ENCODE results near the gene LRFN3. TPM values are rescaled to one million over a fixed set of nuclear protein-coding genes. Genes with fewer than 3 reads are reported as not detected.

LRFN3 gene
- total RNA-seq, 1 experiment from 2014 or later, result 20.6 TPM

GRCh38 chr19:35931161-35931873 lies 4.9 kb upstream of the LRFN3 start (continued):
- TF ChIP-seq FOXP4 (CRISPR knock-in tag; IDR thresholded peaks at IDR 0.05), result no peak
- TF ChIP-seq ETV6 (CRISPR knock-in tag; IDR thresholded peaks at IDR 0.05), result no peak; the same call in 1 of the 2 replicates
- TF ChIP-seq SP1 (CRISPR knock-in tag; conservative IDR thresholded peaks at IDR 0.05), result peak; percentile 96
- no peak for TF ChIP-seq GRHL2 (CRISPR knock-in tag; IDR thresholded peaks at IDR 0.05; ENCODE audit: insufficient replicate concordance, severe bottlenecking)
- no peak for TF ChIP-seq ZNF317 (CRISPR knock-in tag; IDR thresholded peaks at IDR 0.05; ENCODE audit: borderline replicate concordance, low read depth)
- TF ChIP-seq PREB (CRISPR knock-in tag; IDR thresholded peaks at IDR 0.05; ENCODE audit: borderline replicate concordance), result no peak
- no peak for TF ChIP-seq ATF3 (CRISPR knock-in tag; conservative IDR thresholded peaks at IDR 0.05)
- peak; percentile 47 for TF ChIP-seq CTCF (IDR thresholded peaks at IDR 0.05)
- no peak for TF ChIP-seq OVOL2 (CRISPR knock-in tag; IDR thresholded peaks at IDR 0.05; ENCODE audit: borderline replicate concordance)
- TF ChIP-seq NFYB (CRISPR knock-in tag; conservative IDR thresholded peaks at IDR 0.05; ENCODE audit: low read depth), result no peak
- TF ChIP-seq AFF4 (CRISPR knock-in tag; IDR thresholded peaks at IDR 0.05; ENCODE audit: borderline replicate concordance), result no peak; the same call in 1 of the 2 replicates
- TF ChIP-seq USF2 (CRISPR knock-in tag; IDR thresholded peaks at IDR 0.05), result peak; percentile 88
- no peak for TF ChIP-seq ZNF423 (CRISPR knock-in tag; IDR thresholded peaks at IDR 0.05)
- no peak for TF ChIP-seq IRF2 (CRISPR knock-in tag; IDR thresholded peaks at IDR 0.05; ENCODE audit: borderline replicate concordance, low read depth)
- TF ChIP-seq CDX4 (CRISPR knock-in tag; IDR thresholded peaks at IDR 0.05; ENCODE audit: borderline replicate concordance), result no peak
- no peak for TF ChIP-seq AR (CRISPR knock-in tag; IDR thresholded peaks at IDR 0.05)
- peak; percentile 65; the same call in 1 of the 2 replicates for TF ChIP-seq FOXK1 (CRISPR knock-in tag; IDR thresholded peaks at IDR 0.05)
- TF ChIP-seq CREB1 (CRISPR knock-in tag; IDR thresholded peaks at IDR 0.05), result no peak
- no peak for TF ChIP-seq E2F4 (CRISPR knock-in tag; IDR thresholded peaks at IDR 0.05; ENCODE audit: borderline replicate concordance, low read depth)
- TF ChIP-seq KAT7 (CRISPR knock-in tag; IDR thresholded peaks at IDR 0.05; ENCODE audit: borderline replicate concordance), result no peak
- no peak for TF ChIP-seq JUN (CRISPR knock-in tag; IDR thresholded peaks at IDR 0.05)
- peak; percentile 68; the same call in 1 of the 2 replicates for TF ChIP-seq MYBL2 (CRISPR knock-in tag; IDR thresholded peaks at IDR 0.05)
- TF ChIP-seq TCF7 (CRISPR knock-in tag; IDR thresholded peaks at IDR 0.05; ENCODE audit: low read depth), result no peak

All from WTC11 (cell line).